Measurements from ENCODE around the gene HOXD9. TPM values are rescaled to one million over a fixed set of nuclear protein-coding genes. Genes with fewer than 3 reads are reported as not detected.

The HOXD9 gene
- total RNA-seq, 1 donor from 2014 or later, result not detected

GRCh38 chr2:176138923-176139660, 16.6 kb downstream of the HOXD9 start:
- Mint-ChIP-seq H3K4me3 (ENCODE audit: unreplicated experiment) (no peak overlapping the region), H3K36me3 (ENCODE audit: low read depth) (peaks cover 10% of the 10 kb centered on the region)

GRCh38 chr2:176139661-176140512, 17.4 kb downstream of the HOXD9 start:
- H3K4me1 Mint-ChIP-seq (ENCODE audit: low read depth), result peaks cover 11% of the 10 kb centered on the region
- no peak for DNase-seq (ENCODE audit: low spot score)
- no peak for TF ChIP-seq CTCF (IDR thresholded peaks at IDR 0.05)
- peaks cover 9% of the 10 kb centered on the region for H3K9me3 Mint-ChIP-seq (ENCODE audit: low read depth)
- H3K36me3 Mint-ChIP-seq (ENCODE audit: low read depth), result peaks cover 10% of the 10 kb centered on the region
- H3K27me3 Mint-ChIP-seq (ENCODE audit: low read depth), result peaks cover 80% of the 10 kb centered on the region
- H3K4me3 Mint-ChIP-seq (ENCODE audit: unreplicated experiment), result no peak overlapping the region
- no peak overlapping the region for H3K27ac Mint-ChIP-seq (ENCODE audit: unreplicated experiment)

More at GRCh38 chr2:176138923-176139660, 16.6 kb downstream of the HOXD9 start:
- Mint-ChIP-seq H3K27ac (ENCODE audit: unreplicated experiment) (no peak overlapping the region), H3K4me1 (ENCODE audit: low read depth) (peaks cover 11% of the 10 kb centered on the region), H3K9me3 (ENCODE audit: low read depth) (peaks cover 9% of the 10 kb centered on the region), H3K27me3 (ENCODE audit: low read depth) (peaks cover 83% of the 10 kb centered on the region)
- DNase-seq (ENCODE audit: low spot score), result no peak
- TF ChIP-seq CTCF (IDR thresholded peaks at IDR 0.05), result no peak

- TF ChIP-seq CTCF (IDR thresholded peaks at IDR 0.05), result peak; percentile 85
- Mint-ChIP-seq H3K27me3 (ENCODE audit: low read depth) (peaks cover 80% of the 10 kb centered on the region), H3K27ac (ENCODE audit: unreplicated experiment) (no peak overlapping the region), H3K9me3 (ENCODE audit: low read depth) (peaks cover 9% of the 10 kb centered on the region), H3K4me1 (ENCODE audit: low read depth) (peaks cover 7% of the 10 kb centered on the region), H3K36me3 (ENCODE audit: low read depth) (peaks cover 7% of the 10 kb centered on the region), H3K4me3 (ENCODE audit: unreplicated experiment) (peak overlapping the region; percentile 12)
- no peak for DNase-seq (ENCODE audit: low spot score)
Observed at GRCh38 chr2:176140513-176141317, 18.2 kb downstream of the HOXD9 start.

GRCh38 chr2:176142281-176142680, 19.8 kb downstream of the HOXD9 start:
- Mint-ChIP-seq H3K4me1 (ENCODE audit: low read depth) (no peaks in the 10 kb centered on the region), H3K36me3 (ENCODE audit: low read depth) (peaks cover 6% of the 10 kb centered on the region), H3K9me3 (ENCODE audit: low read depth) (peaks cover 9% of the 10 kb centered on the region), H3K27me3 (ENCODE audit: low read depth) (peaks cover 86% of the 10 kb centered on the region), H3K27ac (ENCODE audit: unreplicated experiment) (no peak overlapping the region), H3K4me3 (ENCODE audit: unreplicated experiment) (no peak overlapping the region)
- no peak for DNase-seq (ENCODE audit: low spot score)
- TF ChIP-seq CTCF (IDR thresholded peaks at IDR 0.05), result no peak

Data from chondrocyte (in vitro differentiated cells).